ENCODE measurements around the gene UBE2E2.

GRCh38 chr3:23213813-23214212, 10.7 kb downstream of the UBE2E2 start:
- no peak for TF ChIP-seq CTCF (IDR thresholded peaks at IDR 0.05; ENCODE audit: low read length)
- TF ChIP-seq EZH2 (IDR thresholded peaks at IDR 0.05; ENCODE audit: borderline replicate concordance, low read length) = no peak
